Activated T-helper 2 cell treated with anti-CD3 and anti-CD28 coated beads, Interferon-gamma antibody, Interleukin-2, Interleukin-4, amounts not matched to agents 10 μg/mL and 5 μg/mL and 100 μg/mL, durations not matched to agents 14 hours and 24 hours and 36 hours (primary cell): ENCODE data around the gene CDYL. TPM values are rescaled to one million over a fixed set of nuclear protein-coding genes. Genes with fewer than 3 reads are reported as not detected.

ENCODE experiments used
- DNase-seq: peaks from one replicate; pipeline ENCODE4 v3.0.0; 2021; ENCODE audit warnings: low spot score
- H3K27ac Mint-ChIP-seq: one replicate; pipeline ENCODE4 v1.8.0; 2021; ENCODE audit warnings: mixed read lengths
- H3K27me3 Mint-ChIP-seq: one replicate; pipeline ENCODE4 v1.8.0; 2021; ENCODE audit warnings: low read depth, mixed read lengths
- H3K36me3 Mint-ChIP-seq: one replicate; pipeline ENCODE4 v1.8.0; 2021; ENCODE audit warnings: low read depth, mixed read lengths
- H3K4me1 Mint-ChIP-seq: one replicate; pipeline ENCODE4 v1.8.0; 2021; ENCODE audit warnings: low read depth, mixed read lengths
- H3K4me3 Mint-ChIP-seq: one replicate; pipeline ENCODE4 v1.8.0; 2021; ENCODE audit warnings: low read depth, mild to moderate bottlenecking, moderate library complexity, mixed read lengths
- H3K9me3 Mint-ChIP-seq: one replicate; pipeline ENCODE4 v1.8.0; 2021; ENCODE audit warnings: mixed read lengths
- intact Hi-C: fragments of 100-400 bp; cut with micrococcal nuclease; formaldehyde crosslinking; loops from one replicate; pipeline ENCODE4 v1.15.1; 2023
- total RNA-seq: library from RNA; stranded (reverse); gene quantifications from 2 replicates; pipeline ENCODE4 v1.2.3, GENCODE V29; 2022

CDYL gene, protein sequence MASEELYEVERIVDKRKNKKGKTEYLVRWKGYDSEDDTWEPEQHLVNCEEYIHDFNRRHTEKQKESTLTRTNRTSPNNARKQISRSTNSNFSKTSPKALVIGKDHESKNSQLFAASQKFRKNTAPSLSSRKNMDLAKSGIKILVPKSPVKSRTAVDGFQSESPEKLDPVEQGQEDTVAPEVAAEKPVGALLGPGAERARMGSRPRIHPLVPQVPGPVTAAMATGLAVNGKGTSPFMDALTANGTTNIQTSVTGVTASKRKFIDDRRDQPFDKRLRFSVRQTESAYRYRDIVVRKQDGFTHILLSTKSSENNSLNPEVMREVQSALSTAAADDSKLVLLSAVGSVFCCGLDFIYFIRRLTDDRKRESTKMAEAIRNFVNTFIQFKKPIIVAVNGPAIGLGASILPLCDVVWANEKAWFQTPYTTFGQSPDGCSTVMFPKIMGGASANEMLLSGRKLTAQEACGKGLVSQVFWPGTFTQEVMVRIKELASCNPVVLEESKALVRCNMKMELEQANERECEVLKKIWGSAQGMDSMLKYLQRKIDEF
- 40.0 and 40.9 TPM in 2 replicates for total RNA-seq

DNA sequence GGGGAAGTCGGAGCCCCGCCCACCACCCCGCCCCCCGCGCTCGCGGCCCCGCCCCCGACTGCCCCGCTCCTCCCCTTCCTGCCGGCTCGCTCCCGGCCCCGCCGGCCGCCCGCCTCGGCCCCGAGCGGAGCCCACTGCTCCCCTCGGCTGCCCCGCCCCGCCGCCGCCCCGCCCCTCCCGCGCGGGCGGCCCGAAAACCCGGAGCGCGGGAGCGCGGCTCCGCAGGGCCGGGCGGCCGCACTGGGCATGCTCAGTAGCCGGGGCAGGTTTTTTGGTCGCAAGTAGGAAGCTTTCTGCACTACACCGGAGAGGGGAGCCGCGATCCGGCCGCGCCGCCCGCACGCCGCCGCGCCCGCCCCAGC lies at the start of gene CDYL:
TSS of gene CDYL (plus strand) at position 274 of the 362 bp plus-strand sequence. CDS start 380 bp downstream, outside the sequence.
- intact Hi-C loops = loop anchor here (2.0 to 10.0 kb wide), 6 partner anchors 76 to 751 kb away; partner anchors contain the start of genes ECI2 and RPP40
- H3K36me3 Mint-ChIP-seq = peaks cover 15% of the 10 kb centered on the region
- H3K9me3 Mint-ChIP-seq = peaks cover 19% of the 10 kb centered on the region
- DNase-seq = peak; percentile 86
- H3K27ac Mint-ChIP-seq = peak within 1 kb of the TSS; percentile 82
- H3K4me3 Mint-ChIP-seq = peak within 1 kb of the TSS; percentile 87
- peaks cover 28% of the 10 kb centered on the region for H3K27me3 Mint-ChIP-seq
- peaks cover 52% of the 10 kb centered on the region for H3K4me1 Mint-ChIP-seq

DNA sequence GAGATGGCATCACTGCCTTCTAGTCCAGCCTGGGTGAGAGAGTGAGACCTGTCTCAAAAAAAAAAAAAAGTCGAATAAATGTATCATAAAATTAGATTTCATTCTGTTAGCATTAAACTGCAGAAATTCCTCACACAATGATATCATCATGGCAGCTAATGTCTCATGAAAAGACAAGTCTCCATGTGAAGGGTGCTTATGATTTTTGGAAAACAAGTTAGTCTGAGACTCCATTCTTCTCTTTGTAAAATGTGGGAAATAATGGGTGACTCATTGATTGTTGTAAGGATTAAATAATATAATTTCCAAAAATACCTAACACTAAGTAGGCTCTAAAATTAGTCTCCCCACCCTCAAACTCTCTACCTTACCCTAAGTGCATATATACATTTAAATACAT lies 49.6 kb upstream of the CDYL start:
- Mint-ChIP-seq H3K27ac (no peak overlapping the region), H3K4me1 (peaks cover 10% of the 10 kb centered on the region), H3K36me3 (no peaks in the 10 kb centered on the region), H3K27me3 (peaks cover 10% of the 10 kb centered on the region), H3K4me3 (no peak overlapping the region), H3K9me3 (no peaks in the 10 kb centered on the region)
- intact Hi-C loops = loop anchor here (5.0 kb wide), 2 partner anchors 89 to 211 kb away; no protein-coding TSS in a partner anchor
- DNase-seq = no peak

DNA sequence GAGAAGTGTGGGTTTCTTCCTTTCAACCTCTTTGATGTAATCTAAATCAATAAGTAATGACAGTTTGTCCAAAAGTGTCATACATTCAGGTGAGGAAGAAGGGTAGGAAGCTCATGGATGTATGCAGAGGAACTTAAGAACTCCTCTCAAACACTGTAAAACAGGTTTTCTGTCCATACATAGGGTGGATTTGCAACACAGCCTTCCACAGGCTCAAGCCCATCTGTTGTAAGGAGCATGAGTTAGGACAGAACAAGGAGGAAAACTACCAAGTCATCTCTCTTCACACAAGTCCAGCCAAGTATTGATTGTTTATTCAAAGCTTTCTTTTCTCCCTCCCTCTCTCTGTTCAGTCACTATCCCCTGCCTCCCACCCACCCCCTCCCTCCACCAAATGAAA lies 49.0 kb upstream of the CDYL start:
- intact Hi-C loops = loop anchor here (5.0 kb wide), 2 partner anchors 90 to 210 kb away; no protein-coding TSS in a partner anchor
- Mint-ChIP-seq H3K9me3 (no peaks in the 10 kb centered on the region), H3K4me3 (no peak overlapping the region), H3K27ac (no peak overlapping the region), H3K27me3 (peaks cover 10% of the 10 kb centered on the region), H3K4me1 (peaks cover 10% of the 10 kb centered on the region), H3K36me3 (no peaks in the 10 kb centered on the region)
- DNase-seq = no peak

DNA sequence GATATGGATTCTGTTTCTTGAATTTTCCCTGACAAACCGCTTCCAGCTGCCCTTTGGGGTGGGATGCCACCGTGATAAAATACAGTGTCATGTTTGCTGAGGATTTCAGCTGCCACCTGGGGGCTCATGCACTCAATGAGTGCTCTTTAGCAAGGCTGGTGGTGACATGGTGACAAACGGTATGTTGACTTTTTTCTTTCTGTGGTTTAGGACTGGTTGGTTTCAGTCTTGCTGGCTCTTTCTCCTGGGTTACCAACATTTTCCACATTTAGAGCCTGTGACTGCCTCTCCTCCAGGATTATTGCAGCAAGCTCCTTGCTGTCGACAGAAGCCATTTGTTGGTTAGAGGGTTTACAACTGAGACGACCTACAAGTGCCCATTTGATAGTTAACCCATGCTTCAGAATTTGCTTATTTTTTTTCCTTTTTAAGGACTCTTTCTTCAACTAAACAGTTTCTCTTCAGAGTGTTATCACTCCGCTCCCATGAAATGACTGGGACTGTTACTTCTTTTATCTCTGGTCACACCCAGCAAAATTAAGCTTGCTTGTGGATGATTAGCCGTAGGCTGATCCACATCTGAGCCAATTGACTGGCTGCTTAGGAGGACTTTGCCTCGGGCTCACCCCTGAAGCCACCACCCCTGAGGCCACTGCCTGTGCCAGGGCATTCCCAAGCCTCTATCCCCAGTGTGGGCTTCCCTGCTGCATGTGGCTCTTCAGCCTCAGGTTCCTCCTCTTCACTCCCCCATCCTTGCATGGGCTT lies 48.4 kb upstream of the CDYL start:
- Mint-ChIP-seq H3K36me3 (no peaks in the 10 kb centered on the region), H3K27ac (no peak overlapping the region), H3K4me3 (no peak overlapping the region), H3K9me3 (no peaks in the 10 kb centered on the region), H3K4me1 (peaks cover 10% of the 10 kb centered on the region), H3K27me3 (peaks cover 10% of the 10 kb centered on the region)
- intact Hi-C loops = loop anchor here (5.0 kb wide), 2 partner anchors 91 to 209 kb away; no protein-coding TSS in a partner anchor
- no peak for DNase-seq

DNA sequence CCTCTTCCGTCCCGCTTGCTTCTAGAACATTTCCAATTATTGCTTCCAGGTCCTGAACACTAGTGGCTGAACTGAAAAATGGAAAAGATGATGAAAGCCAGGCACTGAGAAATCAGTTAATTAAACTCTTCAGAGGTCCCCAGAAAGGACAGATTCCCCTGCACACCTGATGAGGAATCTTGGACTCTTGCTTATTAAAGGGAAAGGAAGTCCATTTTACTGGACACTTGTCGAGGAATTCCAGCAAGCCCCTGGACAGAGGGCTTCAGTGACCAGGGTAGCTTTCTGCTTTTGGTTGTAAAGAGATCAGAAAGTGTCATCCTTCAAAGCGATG lies 47.8 kb upstream of the CDYL start:
- intact Hi-C loops = loop anchor here (5.0 kb wide), 2 partner anchors 91 to 209 kb away; no protein-coding TSS in a partner anchor
- DNase-seq = no peak
- H3K4me3 Mint-ChIP-seq = no peak overlapping the region
- peaks cover 10% of the 10 kb centered on the region for H3K27me3 Mint-ChIP-seq
- peaks cover 10% of the 10 kb centered on the region for H3K4me1 Mint-ChIP-seq
- no peaks in the 10 kb centered on the region for H3K9me3 Mint-ChIP-seq
- H3K27ac Mint-ChIP-seq = no peak overlapping the region
- no peaks in the 10 kb centered on the region for H3K36me3 Mint-ChIP-seq

DNA sequence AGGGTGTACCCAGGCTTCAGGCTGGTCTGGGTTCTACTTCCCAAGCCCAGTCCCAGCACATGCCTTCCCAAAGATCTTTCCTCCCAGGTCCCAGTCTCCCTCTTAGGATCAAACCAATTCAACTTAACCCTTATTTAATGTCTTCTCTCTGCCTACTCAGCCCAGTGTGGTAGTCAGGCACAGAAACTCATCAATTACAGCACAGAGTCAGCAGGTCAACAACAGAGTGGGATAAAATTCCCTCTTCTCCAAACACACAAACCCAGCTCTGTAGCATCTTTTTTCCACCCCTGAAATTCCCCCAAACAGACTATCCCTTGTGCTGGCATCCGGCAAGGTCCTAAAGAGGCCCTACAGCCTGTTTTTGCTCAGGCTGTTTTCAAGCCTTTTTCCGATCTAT lies 47.3 kb upstream of the CDYL start:
- intact Hi-C loops = loop anchor here (5.0 kb wide), 2 partner anchors 92 to 208 kb away; no protein-coding TSS in a partner anchor
- DNase-seq = no peak
- Mint-ChIP-seq H3K36me3 (no peaks in the 10 kb centered on the region), H3K27ac (no peak overlapping the region), H3K4me3 (no peak overlapping the region), H3K27me3 (peaks cover 10% of the 10 kb centered on the region), H3K4me1 (peaks cover 10% of the 10 kb centered on the region), H3K9me3 (no peaks in the 10 kb centered on the region)

DNA sequence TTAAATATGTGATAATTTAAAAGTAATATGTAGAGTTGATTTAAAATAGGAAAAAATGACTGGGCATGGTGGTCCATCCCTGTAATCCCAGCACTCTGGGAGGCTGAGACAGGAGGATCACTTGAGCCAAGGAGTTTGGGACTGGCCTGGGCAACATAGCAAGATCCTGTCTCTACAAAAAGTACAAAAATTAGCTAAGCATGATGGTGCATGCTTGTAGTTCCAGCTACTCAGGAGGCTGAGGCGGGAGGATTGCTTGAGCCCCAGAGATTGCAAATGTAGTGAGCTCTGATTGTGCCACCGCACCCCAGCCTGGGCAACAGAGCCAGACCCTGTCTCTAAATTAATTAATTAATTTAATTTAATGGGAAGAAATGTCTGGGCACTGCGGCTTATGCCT lies 44.2 kb upstream of the CDYL start:
- Mint-ChIP-seq H3K27ac (no peak overlapping the region), H3K27me3 (peaks cover 16% of the 10 kb centered on the region), H3K9me3 (no peaks in the 10 kb centered on the region), H3K36me3 (no peaks in the 10 kb centered on the region), H3K4me3 (no peak overlapping the region), H3K4me1 (peaks cover 10% of the 10 kb centered on the region)
- intact Hi-C loops = no loop called here
- DNase-seq = no peak

DNA sequence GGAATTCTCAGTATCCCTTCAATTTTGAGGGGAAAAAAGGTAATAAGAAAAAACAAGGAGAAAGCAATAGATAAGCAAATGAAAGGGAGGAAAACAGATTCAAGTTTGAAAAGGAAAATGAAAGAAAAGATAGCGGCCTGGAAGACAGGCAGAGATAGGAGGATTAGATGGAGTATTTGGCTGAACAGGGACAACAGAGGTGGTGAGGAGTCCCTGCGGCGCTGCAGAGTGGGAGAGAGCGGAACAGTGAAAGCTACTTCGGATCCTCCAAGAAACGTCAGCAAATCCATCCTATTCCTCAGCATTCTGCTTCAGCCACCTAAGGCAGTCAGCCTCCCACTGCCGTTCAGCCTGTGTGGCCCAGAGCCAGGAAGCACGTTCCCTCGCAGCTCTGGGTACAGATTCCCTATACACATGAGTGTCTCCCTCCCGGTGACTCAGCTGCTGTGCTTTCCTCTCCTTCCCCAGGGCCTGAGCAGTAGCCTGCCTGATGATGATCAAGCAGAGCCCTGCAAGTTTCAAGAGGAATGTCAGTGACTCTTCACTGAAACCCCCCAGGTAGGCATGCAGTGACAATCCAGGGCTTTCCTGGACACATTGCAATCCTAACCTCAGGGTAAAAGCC lies 43.4 kb upstream of the CDYL start:
- no peak overlapping the region for H3K4me3 Mint-ChIP-seq
- intact Hi-C loops = no loop called here
- no peak overlapping the region for H3K27ac Mint-ChIP-seq
- peaks cover 6% of the 10 kb centered on the region for H3K4me1 Mint-ChIP-seq
- H3K36me3 Mint-ChIP-seq = no peaks in the 10 kb centered on the region
- no peak for DNase-seq
- no peaks in the 10 kb centered on the region for H3K9me3 Mint-ChIP-seq
- peaks cover 18% of the 10 kb centered on the region for H3K27me3 Mint-ChIP-seq

DNA sequence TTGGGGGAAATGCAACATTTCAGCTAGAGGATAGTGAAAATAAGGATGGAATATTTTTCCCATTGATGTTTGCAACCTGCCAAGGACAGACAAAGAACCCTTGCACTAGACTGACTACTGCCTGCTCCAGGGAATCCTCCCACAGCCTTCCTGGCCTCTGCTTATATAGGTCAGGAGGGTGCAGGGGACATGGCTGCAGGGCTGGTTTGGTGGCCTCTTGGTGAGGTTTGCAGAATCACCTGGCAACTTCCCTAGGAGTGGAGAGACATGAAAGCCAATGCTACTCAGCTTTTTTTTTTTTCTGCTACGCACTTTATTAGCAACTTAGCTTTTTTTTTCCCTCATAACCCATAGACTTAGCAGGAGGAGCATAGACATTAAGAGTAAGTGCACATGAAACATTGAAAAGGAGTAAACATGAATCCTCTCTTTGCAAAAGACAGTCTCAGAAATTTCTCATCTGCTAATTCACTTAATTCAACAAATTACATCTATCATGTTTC lies 39.8 kb upstream of the CDYL start:
- intact Hi-C loops = no loop called here
- no peak for DNase-seq
- H3K36me3 Mint-ChIP-seq = no peaks in the 10 kb centered on the region
- no peak overlapping the region for H3K4me3 Mint-ChIP-seq
- no peaks in the 10 kb centered on the region for H3K9me3 Mint-ChIP-seq
- H3K27me3 Mint-ChIP-seq = peaks cover 18% of the 10 kb centered on the region
- no peak overlapping the region for H3K27ac Mint-ChIP-seq
- H3K4me1 Mint-ChIP-seq = no peaks in the 10 kb centered on the region

DNA sequence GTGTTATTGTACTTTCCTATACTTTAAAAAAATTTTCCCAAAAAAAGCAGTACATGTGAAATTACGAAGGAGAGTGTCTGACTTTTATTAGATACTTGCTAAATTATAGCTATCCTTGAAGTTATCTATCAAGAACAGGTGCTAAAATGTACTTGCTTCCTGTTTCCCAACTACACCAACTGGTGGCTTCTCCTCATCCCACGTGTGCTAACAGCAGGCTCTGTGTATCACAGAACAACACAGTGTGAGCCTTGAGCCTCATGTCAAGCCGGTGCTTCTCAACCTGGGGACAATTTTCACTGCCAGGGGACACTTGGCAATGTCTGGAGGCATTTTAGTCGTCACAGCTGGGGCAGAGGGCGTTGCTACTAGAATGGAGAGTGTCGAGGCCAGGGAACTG lies 36.2 kb upstream of the CDYL start:
- H3K36me3 Mint-ChIP-seq = no peaks in the 10 kb centered on the region
- intact Hi-C loops = no loop called here
- H3K4me3 Mint-ChIP-seq = no peak overlapping the region
- no peak overlapping the region for H3K27ac Mint-ChIP-seq
- no peaks in the 10 kb centered on the region for H3K4me1 Mint-ChIP-seq
- no peak for DNase-seq
- peaks cover 21% of the 10 kb centered on the region for H3K27me3 Mint-ChIP-seq
- H3K9me3 Mint-ChIP-seq = no peaks in the 10 kb centered on the region

DNA sequence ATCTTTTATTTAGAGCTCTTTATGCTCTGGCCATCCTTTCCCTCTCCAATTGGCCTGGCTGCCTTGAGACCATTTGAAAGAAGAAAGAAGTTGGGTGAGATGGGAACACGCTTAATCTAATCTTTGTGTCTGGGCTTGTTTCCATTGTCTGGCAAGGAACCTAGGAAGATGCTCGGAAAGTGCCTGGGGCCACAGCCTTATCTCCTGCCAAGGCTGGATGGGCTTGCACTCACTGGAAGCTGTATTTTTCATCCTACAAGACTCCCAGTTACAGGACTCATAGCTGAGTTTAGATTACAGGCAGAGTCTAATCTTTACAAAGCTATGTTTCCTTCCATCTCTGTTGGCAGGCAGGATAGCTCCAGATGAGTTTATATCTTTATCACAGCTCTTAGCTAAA lies 33.1 kb upstream of the CDYL start:
- H3K4me3 Mint-ChIP-seq = no peak overlapping the region
- H3K36me3 Mint-ChIP-seq = no peaks in the 10 kb centered on the region
- DNase-seq = no peak
- intact Hi-C loops = no loop called here
- no peaks in the 10 kb centered on the region for H3K9me3 Mint-ChIP-seq
- H3K27ac Mint-ChIP-seq = no peak overlapping the region
- H3K27me3 Mint-ChIP-seq = peaks cover 15% of the 10 kb centered on the region
- H3K4me1 Mint-ChIP-seq = no peaks in the 10 kb centered on the region

DNA sequence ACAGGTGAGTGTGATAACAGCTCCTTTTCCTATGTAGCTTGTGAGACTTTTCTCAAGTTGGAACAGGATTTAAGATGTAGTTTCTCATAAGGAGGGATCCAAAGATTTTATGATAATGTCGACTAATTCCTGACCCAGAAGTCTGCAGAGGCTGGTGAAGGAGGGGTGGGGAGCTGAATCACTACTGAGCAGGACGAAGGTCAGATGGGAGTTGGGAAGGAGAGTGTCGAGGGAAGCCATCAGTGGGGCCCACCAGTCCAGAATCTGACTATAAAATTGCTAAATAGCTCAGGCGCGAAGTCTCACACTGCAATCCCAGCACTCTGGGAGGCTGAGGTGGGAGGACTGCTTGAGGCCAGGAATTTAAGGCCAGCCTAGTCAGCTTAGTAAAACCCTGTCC lies 32.3 kb upstream of the CDYL start:
- DNase-seq = no peak
- Mint-ChIP-seq H3K4me3 (no peak overlapping the region), H3K4me1 (no peaks in the 10 kb centered on the region), H3K27me3 (peaks cover 13% of the 10 kb centered on the region), H3K9me3 (no peaks in the 10 kb centered on the region), H3K27ac (no peak overlapping the region), H3K36me3 (no peaks in the 10 kb centered on the region)
- intact Hi-C loops = no loop called here
